A549 (cell line): ENCODE data around the gene POU6F1. TPM values are rescaled to one million over a fixed set of nuclear protein-coding genes. Genes with fewer than 3 reads are reported as not detected.

Experiments used
- ATAC-seq, 2 experiments: fragments of 200-7000 bp in 1 of 2; fragments of >200 bp in 1 of 2; cut with Nextera tagmentation in 1 of 2; cut with Tn5 transposase in 1 of 2; 3 replicates each; pipeline versions ENCODE4 v1.8.0 to v1.9.1; 2018 to 2020; ENCODE audit warnings: mild to moderate bottlenecking in 1 of 2, moderate library complexity in 1 of 2
- CTCF ChIA-PET: fragments of 300-600 bp; sonication (Branson Sonifier 250); formaldehyde crosslinking; extraction: SDS; loops from one replicate; lab custom pipeline; 2021; ENCODE audit warnings: antibody characterized with exemption, inconsistent platforms; lab: Yijun Ruan, JAX
- POLR2A ChIA-PET: fragments of 350-600 bp; formaldehyde crosslinking; extraction: SDS; loops from one replicate; lab custom pipeline; 2021; ENCODE audit warnings: antibody characterized with exemption, inconsistent platforms; lab: Yijun Ruan, JAX
- DNase-seq, 2 experiments: peaks; one replicate each; pipeline versions ENCODE4 v3.0.0 to v3.0.0-alpha.2; 2011 to 2016; ENCODE audit warnings: low read depth in 1 of 2, low spot score in 1 of 2
- FAIRE-seq: peaks from 2 replicates; lab custom pipeline; 2011; peaks lifted over from hg19 to GRCh38; lab: Jason Lieb, UNC
- H3K27ac ChIP-seq, 2 experiments: fragments of >200 bp; sonication (Bioruptor Twin); formaldehyde crosslinking; 3 replicates each; pipeline ENCODE4 v1.5.1; 2016 to 2017
- H3K4me1 ChIP-seq: fragments of >200 bp; sonication (Bioruptor Twin); formaldehyde crosslinking; 3 replicates; pipeline ENCODE4 v1.6.1; 2016
- H3K4me2 ChIP-seq: fragments of >200 bp; sonication (Bioruptor Twin); formaldehyde crosslinking; 3 replicates; pipeline ENCODE4 v1.6.1; 2016
- H3K4me3 ChIP-seq: fragments of >200 bp; sonication (Bioruptor Twin); formaldehyde crosslinking; 3 replicates; pipeline ENCODE4 v1.5.1; 2016
- H3K9me3 ChIP-seq: fragments of >200 bp; sonication (Bioruptor Twin); formaldehyde crosslinking; 3 replicates; pipeline ENCODE4 v1.6.1; 2016
- ATOH8 ChIP-seq: fragments of 250-450 bp; sonication (Bioruptor Pico); IDR thresholded peaks from 2 replicates; pipeline ENCODE4 v1.5.0; 2020; ENCODE audit warnings: low read depth, mild to moderate bottlenecking, moderate library complexity
- CBX2 ChIP-seq: fragments of 200-600 bp; sonication (generic); IDR thresholded peaks from 2 replicates; pipeline ENCODE4 v1.6.1; 2016; ENCODE audit warnings: low read depth, mild to moderate bottlenecking, borderline replicate concordance
- CHD2 ChIP-seq: fragments of 150-350 bp; IDR thresholded peaks from 2 replicates; pipeline ENCODE4 v1.6.1; 2014; ENCODE audit warnings: low read length; ENCODE audit not compliant: partially characterized antibody
- E2F6 ChIP-seq: IDR thresholded peaks from 2 replicates; pipeline ENCODE4 v1.6.1; 2012; ENCODE audit warnings: low read depth, borderline replicate concordance
- EP300 ChIP-seq, 2 experiments: fragments of >200 bp; sonication (Bioruptor Twin); formaldehyde crosslinking; IDR thresholded peaks; 2 replicates in 1 of 2; 3 replicates in 1 of 2; pipeline ENCODE4 v1.6.1; 2016 to 2017
- FOSB ChIP-seq: fragments of 250-450 bp; sonication (Bioruptor Pico); IDR thresholded peaks from 2 replicates; pipeline ENCODE4 v1.5.0; 2020; ENCODE audit warnings: mild to moderate bottlenecking, moderate library complexity
- FOSL2 ChIP-seq, 2 experiments: fragments of 450-650 bp in 1 of 2; fragments of >200 bp in 1 of 2; sonication (Bioruptor Twin) in 1 of 2; formaldehyde crosslinking; IDR thresholded peaks; 2 replicates each; pipeline versions ENCODE4 v1.5.0 to v1.6.1; 2016 to 2020; ENCODE audit warnings: mild to moderate bottlenecking in 1 of 2, moderate library complexity in 1 of 2
- HDAC2 ChIP-seq: fragments of 200-600 bp; sonication (generic); IDR thresholded peaks from 2 replicates; pipeline ENCODE4 v1.6.1; 2016
- HOXA7 ChIP-seq: fragments of 250-450 bp; sonication (Bioruptor Pico); IDR thresholded peaks from 2 replicates; pipeline ENCODE4 v1.5.0; 2020; ENCODE audit warnings: mild to moderate bottlenecking, moderate library complexity
- HOXB13 ChIP-seq: fragments of 250-450 bp; sonication (Bioruptor Pico); IDR thresholded peaks from 2 replicates; pipeline ENCODE4 v1.5.0; 2020; ENCODE audit warnings: low read depth, mild to moderate bottlenecking, moderate library complexity
- HOXB5 ChIP-seq: fragments of 250-450 bp; sonication (Bioruptor Pico); IDR thresholded peaks from 2 replicates; pipeline ENCODE4 v1.5.0; 2020; ENCODE audit warnings: mild to moderate bottlenecking, moderate library complexity
- JUN ChIP-seq, 2 experiments: fragments of >200 bp; sonication (Bioruptor Twin); formaldehyde crosslinking; IDR thresholded peaks; 2 replicates in 1 of 2; 3 replicates in 1 of 2; pipeline ENCODE4 v1.6.1; 2016 to 2017
- JUNB ChIP-seq: fragments of >200 bp; sonication (Bioruptor Twin); formaldehyde crosslinking; IDR thresholded peaks from 2 replicates; pipeline ENCODE4 v1.6.1; 2016
- KDM1A ChIP-seq: fragments of 200-600 bp; sonication (generic); IDR thresholded peaks from 2 replicates; pipeline ENCODE4 v1.6.1; 2016; ENCODE audit warnings: low read depth, mild to moderate bottlenecking
- MAX ChIP-seq: IDR thresholded peaks from 2 replicates; pipeline ENCODE4 v1.6.1; 2012
- MAZ ChIP-seq: fragments of 150-350 bp; IDR thresholded peaks from 2 replicates; pipeline ENCODE4 v1.6.1; 2014; ENCODE audit warnings: antibody characterized with exemption, low read depth, low read length, borderline replicate concordance
- MYC ChIP-seq: IDR thresholded peaks from 2 replicates; pipeline ENCODE4 v1.6.1; 2012; ENCODE audit warnings: mild to moderate bottlenecking, inconsistent platforms, low read length, improper control_type of control experiment, borderline replicate concordance
- NFE2L2 ChIP-seq: fragments of 150-350 bp; conservative IDR thresholded peaks from 2 replicates; pipeline ENCODE4 v1.6.1; 2014; ENCODE audit warnings: low read length
- NPAS2 ChIP-seq: fragments of 250-450 bp; sonication (Bioruptor Pico); IDR thresholded peaks from 2 replicates; pipeline ENCODE4 v1.8.0; 2022; ENCODE audit warnings: mild to moderate bottlenecking, moderate library complexity, borderline replicate concordance
- NR3C1 ChIP-seq: fragments of >200 bp; sonication (Bioruptor Twin); formaldehyde crosslinking; IDR thresholded peaks from 3 replicates; pipeline ENCODE4 v1.6.1; 2017
- PHF8 ChIP-seq: fragments of 200-600 bp; sonication (generic); IDR thresholded peaks from 2 replicates; pipeline ENCODE4 v1.6.1; 2016; ENCODE audit warnings: low read depth, mild to moderate bottlenecking, antibody characterized with exemption, moderate library complexity, borderline replicate concordance
- POLR2AphosphoS2 ChIP-seq: conservative IDR thresholded peaks from 2 replicates; pipeline ENCODE4 v1.6.1; 2012; ENCODE audit warnings: low read length, improper control_type of control experiment, inconsistent platforms
- RAD21 ChIP-seq, 2 experiments: fragments of >200 bp in 1 of 2; sonication (Bioruptor Twin) in 1 of 2; formaldehyde crosslinking in 1 of 2; IDR thresholded peaks in 1 of 2; conservative IDR thresholded peaks in 1 of 2; 2 replicates in 1 of 2; 3 replicates in 1 of 2; pipeline ENCODE4 v1.6.1; 2012 to 2018; ENCODE audit warnings: inconsistent platforms in 1 of 2
- RARB ChIP-seq: fragments of 250-450 bp; sonication (Bioruptor Pico); IDR thresholded peaks from 2 replicates; pipeline ENCODE4 v1.8.0; 2021; ENCODE audit warnings: mild to moderate bottlenecking, moderate library complexity
- SMC3 ChIP-seq: fragments of >200 bp; sonication (Bioruptor Twin); formaldehyde crosslinking; IDR thresholded peaks from 3 replicates; pipeline ENCODE4 v1.6.1; 2018; ENCODE audit warnings: inconsistent platforms
- TP53 ChIP-seq: fragments of 250-450 bp; sonication (Bioruptor Pico); IDR thresholded peaks from 2 replicates; pipeline ENCODE4 v1.5.0; 2021; ENCODE audit warnings: mild to moderate bottlenecking, moderate library complexity
- ZC3H11A ChIP-seq: fragments of 450-650 bp; IDR thresholded peaks from 2 replicates; pipeline ENCODE4 v1.6.1; 2014; ENCODE audit warnings: antibody characterized with exemption, mild to moderate bottlenecking
- ZFP36 ChIP-seq: fragments of 450-650 bp; IDR thresholded peaks from 2 replicates; pipeline ENCODE4 v1.6.1; 2014; ENCODE audit warnings: borderline replicate concordance; ENCODE audit not compliant: partially characterized antibody
- ZNF302 ChIP-seq: fragments of 250-450 bp; sonication (Bioruptor Pico); IDR thresholded peaks from 2 replicates; pipeline ENCODE4 v1.9.0; 2021; ENCODE audit warnings: inconsistent platforms, mild to moderate bottlenecking, moderate library complexity
- WGBS: methylation state at CpG from one replicate; pipeline ENCODE4 v1.1.6; 2017; ENCODE audit errors: missing lambda C conversion rate; 5-methylcytosine and 5-hydroxymethylcytosine counted together
- polyA plus RNA-seq, 4 experiments: library from polyadenylated mRNA; depleted of rRNA in 3 of 4; stranded (reverse); fragments of >200 nt; fragmentation: RNase III in 1 of 4; extraction: RNeasy Plus Mini Kit Qiagen cat#74134 plus additional on column Dnase treatment in 1 of 4; gene quantifications; 2 replicates in 3 of 4; 3 replicates in 1 of 4; pipeline ENCODE4 v1.2.3, GENCODE V29; 2011 to 2017
- TF ChIP-seq, protein P1 (sequence below): fragments of >200 bp; sonication (Bioruptor Twin); formaldehyde crosslinking; IDR thresholded peaks from 3 replicates; pipeline ENCODE4 v1.6.1; 2016

Gene POU6F1
- polyA plus RNA-seq, 2 of the 4 experiments (the other 2 are of a cell fraction), result 0.58 to 1.3 TPM

DNA sequence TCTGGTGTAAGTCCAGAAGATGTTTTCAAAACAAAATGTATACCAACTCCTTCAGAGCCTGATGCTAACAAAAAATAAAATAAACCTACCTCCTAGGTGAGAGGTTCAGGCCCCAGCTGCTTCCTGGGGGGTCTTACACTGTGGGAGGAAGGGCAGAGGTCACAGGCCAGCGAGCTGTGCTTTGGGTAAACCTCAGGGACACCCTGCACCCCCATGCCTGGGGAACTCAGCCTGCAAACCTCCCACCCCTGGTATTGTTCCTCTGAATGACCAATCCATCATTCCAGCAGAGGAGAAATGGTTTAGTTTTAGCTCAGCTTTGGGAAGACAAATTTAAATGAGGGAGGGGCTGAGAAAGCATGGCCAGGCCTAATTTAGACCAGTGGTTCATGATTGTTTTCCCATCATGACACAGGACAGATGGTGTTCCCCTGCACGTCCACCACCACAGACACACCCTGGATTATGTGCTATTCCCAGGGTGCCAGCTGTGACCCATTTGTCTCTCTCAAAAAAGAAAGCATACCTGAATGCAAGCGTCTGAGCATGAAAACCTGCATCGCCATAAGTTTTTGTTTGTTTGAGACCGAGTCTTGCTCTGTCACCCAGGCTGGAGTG lies 30.4 kb downstream of the POU6F1 start:
- POLR2A ChIA-PET, result no interaction called here
- H3K9me3 ChIP-seq, result no peaks in the 10 kb centered on the region
- no peak overlapping the region for H3K27ac ChIP-seq
- no peak overlapping the region for H3K4me3 ChIP-seq
- no peak for ATAC-seq
- DNase-seq, result no peak
- WGBS, result 59% methylated on average over 5 of the region's 5 CpGs
- no peak for FAIRE-seq
- TF ChIP-seq SMC3, result no peak
- no peak for TF ChIP-seq ATOH8 (CRISPR knock-in tag)
- no peak for TF ChIP-seq CBX2
- TF ChIP-seq HDAC2, result no peak
- no peak for TF ChIP-seq HOXB13 (CRISPR knock-in tag)
- TF ChIP-seq TP53 (CRISPR knock-in tag), result no peak
- no peak for TF ChIP-seq MAX
- TF ChIP-seq ZC3H11A, result no peak
- TF ChIP-seq EP300 (IDR thresholded peaks at IDR 0.05), result no peak
- TF ChIP-seq HOXB5 (CRISPR knock-in tag), result no peak
- no peak for TF ChIP-seq POLR2AphosphoS2
- no peak for TF ChIP-seq CHD2
- TF ChIP-seq, protein P1, sequence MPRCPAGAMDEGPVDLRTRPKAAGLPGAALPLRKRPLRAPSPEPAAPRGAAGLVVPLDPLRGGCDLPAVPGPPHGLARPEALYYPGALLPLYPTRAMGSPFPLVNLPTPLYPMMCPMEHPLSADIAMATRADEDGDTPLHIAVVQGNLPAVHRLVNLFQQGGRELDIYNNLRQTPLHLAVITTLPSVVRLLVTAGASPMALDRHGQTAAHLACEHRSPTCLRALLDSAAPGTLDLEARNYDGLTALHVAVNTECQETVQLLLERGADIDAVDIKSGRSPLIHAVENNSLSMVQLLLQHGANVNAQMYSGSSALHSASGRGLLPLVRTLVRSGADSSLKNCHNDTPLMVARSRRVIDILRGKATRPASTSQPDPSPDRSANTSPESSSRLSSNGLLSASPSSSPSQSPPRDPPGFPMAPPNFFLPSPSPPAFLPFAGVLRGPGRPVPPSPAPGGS, result no peak
- TF ChIP-seq ZFP36, result no peak
- CTCF ChIA-PET, result no interaction called here
- no peak overlapping the region for H3K4me2 ChIP-seq
- no peaks in the 10 kb centered on the region for H3K4me1 ChIP-seq

DNA sequence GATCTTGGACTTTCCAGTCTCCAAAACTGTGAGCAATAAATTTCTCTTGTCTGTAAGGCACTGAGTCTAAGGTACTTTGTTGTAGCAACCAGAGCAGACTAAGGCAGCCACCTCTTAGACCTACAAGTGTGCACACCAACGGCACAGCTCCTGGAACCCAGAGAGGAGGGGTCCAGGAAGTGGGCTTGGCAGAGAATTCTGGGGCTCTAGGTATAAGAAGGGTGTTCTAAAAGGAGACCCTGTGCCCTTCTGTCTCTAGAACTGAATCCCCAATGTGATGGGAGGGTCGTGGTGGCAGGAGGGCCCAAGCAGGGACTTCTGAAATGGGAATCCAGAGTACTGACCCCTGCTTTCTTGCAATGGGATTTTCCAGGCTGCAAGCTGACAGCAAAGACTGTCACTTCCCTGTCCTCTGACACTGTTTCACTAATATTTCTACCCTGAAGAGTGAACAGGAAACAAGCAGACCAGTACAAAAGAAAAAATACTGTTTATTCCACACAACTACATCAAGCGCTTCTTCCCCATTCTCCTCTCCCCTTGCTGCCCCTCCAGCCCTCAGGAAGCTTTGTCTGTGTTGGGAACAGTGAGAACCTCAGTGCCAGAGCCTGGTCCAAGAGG lies 31.3 kb downstream of the POU6F1 start:
- H3K9me3 ChIP-seq, result no peaks in the 10 kb centered on the region
- WGBS, result 62% methylated on average over 3 of the region's 3 CpGs
- TF ChIP-seq HOXA7 (no peak), MYC (no peak), RARB (CRISPR knock-in tag) (no peak), E2F6 (no peak), RAD21 (conservative IDR thresholded peaks at IDR 0.05 in 1 of 2, IDR thresholded peaks at IDR 0.05 in 1 of 2) (no peak), POLR2AphosphoS2 (no peak), JUN (IDR thresholded peaks at IDR 0.05) (no peak), PHF8 (no peak), MAZ (no peak), JUNB (no peak), NPAS2 (CRISPR knock-in tag) (no peak), HDAC2 (no peak), KDM1A (no peak), ZNF302 (CRISPR knock-in tag) (no peak), NR3C1 (no peak), FOSL2 (IDR thresholded peaks at IDR 0.05) (no peak), FOSL2 (CRISPR knock-in tag; IDR thresholded peaks at IDR 0.05) (no peak), MAX (no peak), NFE2L2 (no peak), ZFP36 (no peak), FOSB (CRISPR knock-in tag) (no peak)
- H3K4me2 ChIP-seq, result no peak overlapping the region
- CTCF ChIA-PET, result interaction anchor here (1.1 to 1.7 kb wide), 2 partner anchors 11 to 17 kb away, joined by 5 to 6 read pairs; no protein-coding TSS in a partner anchor
- no peaks in the 10 kb centered on the region for H3K4me1 ChIP-seq
- ATAC-seq (no peak), DNase-seq (no peak), FAIRE-seq (no peak)
- H3K4me3 ChIP-seq, result no peak overlapping the region
- POLR2A ChIA-PET, result no interaction called here
- no peak overlapping the region for H3K27ac ChIP-seq
